SH-SY5Y (cell line): ENCODE measurements around the gene XYLT1.

ENCODE experiments used
- GATA2 ChIP-seq: IDR thresholded peaks from 2 replicates; pipeline ENCODE4 v1.6.1; 2011; ENCODE audit warnings: mild to moderate bottlenecking, low read depth, low read length
- GATA3 ChIP-seq: IDR thresholded peaks from 2 replicates; pipeline ENCODE4 v1.6.1; 2011; ENCODE audit warnings: low read depth, mild to moderate bottlenecking, low read length, moderate library complexity

- TF ChIP-seq GATA2: no peak
- TF ChIP-seq GATA3: no peak
These were observed 148.9 kb downstream of the XYLT1 start for GRCh38 chr16:17321824-17322223.
